Neural cell (in vitro differentiated cells): ENCODE data around the gene ALDH3B2.

Experiments
- EP300 ChIP-seq: fragments of 450-650 bp; conservative IDR thresholded peaks from 2 replicates; pipeline ENCODE4 v1.6.1; 2014; ENCODE audit warnings: antibody characterized with exemption, mild to moderate bottlenecking, moderate library complexity; ENCODE audit not compliant: poor library complexity, severe bottlenecking
- EZH2 ChIP-seq: fragments of 200-600, 300-800 bp; shearing (Covaris generic), sonication (generic); IDR thresholded peaks from 2 replicates; pipeline ENCODE4 v1.6.1; 2014; ENCODE audit warnings: antibody characterized with exemption, low read length, borderline replicate concordance, mild to moderate bottlenecking; ENCODE audit not compliant: insufficient read depth, poor library complexity, severe bottlenecking
- MXI1 ChIP-seq: fragments of 450-650 bp; conservative IDR thresholded peaks from 2 replicates; pipeline ENCODE4 v1.6.1; 2014; ENCODE audit warnings: antibody characterized with exemption, mild to moderate bottlenecking; ENCODE audit not compliant: poor library complexity, severe bottlenecking
- RAD21 ChIP-seq: fragments of 450-650 bp; conservative IDR thresholded peaks from 2 replicates; pipeline ENCODE4 v1.6.1; 2014; ENCODE audit warnings: antibody characterized with exemption, mild to moderate bottlenecking, moderate library complexity
- SMC3 ChIP-seq: fragments of 450-650 bp; conservative IDR thresholded peaks from 2 replicates; pipeline ENCODE4 v1.6.1; 2014; ENCODE audit warnings: antibody characterized with exemption, mild to moderate bottlenecking, moderate library complexity; ENCODE audit not compliant: poor library complexity
- TAF1 ChIP-seq: IDR thresholded peaks from 2 replicates; pipeline ENCODE4 v1.6.1; 2012; ENCODE audit warnings: low read depth
- TF ChIP-seq, protein P1 (sequence below): fragments of 450-650 bp; IDR thresholded peaks from 2 replicates; pipeline ENCODE4 v1.5.1; 2014; ENCODE audit warnings: antibody characterized with exemption, mild to moderate bottlenecking, moderate library complexity; ENCODE audit not compliant: poor library complexity, severe bottlenecking
- TF ChIP-seq, protein P2 (sequence below): IDR thresholded peaks from 2 replicates; pipeline ENCODE4 v1.6.1; 2012; ENCODE audit warnings: borderline replicate concordance

DNA sequence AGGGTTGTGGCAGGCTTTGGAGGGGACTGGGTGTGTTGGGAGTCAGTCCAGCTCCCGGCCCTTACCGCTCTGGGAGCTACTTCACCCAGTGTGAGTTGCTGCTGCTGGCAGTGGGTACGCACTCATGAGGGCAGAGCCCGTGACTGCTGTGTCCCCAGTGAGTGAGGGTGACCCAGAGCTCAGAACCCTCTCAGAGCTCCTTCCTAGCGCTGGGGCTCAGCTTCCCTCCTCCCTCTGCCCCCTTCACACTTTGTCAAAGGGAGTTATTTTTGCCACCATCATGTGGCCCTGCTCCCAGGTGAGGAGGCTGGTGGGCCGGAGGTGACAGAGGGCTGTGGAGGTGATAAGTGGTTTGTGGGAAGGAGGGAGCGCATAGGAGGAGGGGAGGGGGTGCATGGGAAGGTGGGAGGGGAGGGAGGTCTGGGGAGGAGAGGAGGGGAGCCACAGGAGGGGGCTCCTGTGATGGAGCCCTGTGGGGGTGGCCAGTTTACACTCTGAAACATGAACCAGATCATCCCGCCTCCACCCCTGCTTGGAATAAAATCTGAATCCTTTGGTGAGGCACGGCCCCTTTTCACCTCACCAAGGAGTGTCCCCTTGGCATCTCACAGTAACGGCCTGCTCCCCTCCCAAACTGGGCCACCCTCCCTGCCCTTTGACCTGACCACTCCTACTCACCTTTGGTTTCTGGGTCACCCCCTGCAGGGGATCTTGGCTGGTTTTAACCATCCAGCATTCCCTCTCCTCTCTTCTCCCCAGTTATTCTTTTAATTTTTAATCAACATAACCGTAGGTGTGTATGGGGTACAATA lies 57.8 kb downstream of the ALDH3B2 start:
- no peak for TF ChIP-seq EZH2
- TF ChIP-seq, protein P1, sequence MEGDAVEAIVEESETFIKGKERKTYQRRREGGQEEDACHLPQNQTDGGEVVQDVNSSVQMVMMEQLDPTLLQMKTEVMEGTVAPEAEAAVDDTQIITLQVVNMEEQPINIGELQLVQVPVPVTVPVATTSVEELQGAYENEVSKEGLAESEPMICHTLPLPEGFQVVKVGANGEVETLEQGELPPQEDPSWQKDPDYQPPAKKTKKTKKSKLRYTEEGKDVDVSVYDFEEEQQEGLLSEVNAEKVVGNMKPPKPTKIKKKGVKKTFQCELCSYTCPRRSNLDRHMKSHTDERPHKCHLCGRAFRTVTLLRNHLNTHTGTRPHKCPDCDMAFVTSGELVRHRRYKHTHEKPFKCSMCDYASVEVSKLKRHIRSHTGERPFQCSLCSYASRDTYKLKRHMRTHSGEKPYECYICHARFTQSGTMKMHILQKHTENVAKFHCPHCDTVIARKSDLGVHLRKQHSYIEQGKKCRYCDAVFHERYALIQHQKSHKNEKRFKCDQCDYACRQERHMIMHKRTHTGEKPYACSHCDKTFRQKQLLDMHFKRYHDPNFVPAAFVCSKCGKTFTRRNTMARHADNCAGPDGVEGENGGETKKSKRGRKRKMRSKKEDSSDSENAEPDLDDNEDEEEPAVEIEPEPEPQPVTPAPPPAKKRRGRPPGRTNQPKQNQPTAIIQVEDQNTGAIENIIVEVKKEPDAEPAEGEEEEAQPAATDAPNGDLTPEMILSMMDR = no peak
- TF ChIP-seq, protein P2, sequence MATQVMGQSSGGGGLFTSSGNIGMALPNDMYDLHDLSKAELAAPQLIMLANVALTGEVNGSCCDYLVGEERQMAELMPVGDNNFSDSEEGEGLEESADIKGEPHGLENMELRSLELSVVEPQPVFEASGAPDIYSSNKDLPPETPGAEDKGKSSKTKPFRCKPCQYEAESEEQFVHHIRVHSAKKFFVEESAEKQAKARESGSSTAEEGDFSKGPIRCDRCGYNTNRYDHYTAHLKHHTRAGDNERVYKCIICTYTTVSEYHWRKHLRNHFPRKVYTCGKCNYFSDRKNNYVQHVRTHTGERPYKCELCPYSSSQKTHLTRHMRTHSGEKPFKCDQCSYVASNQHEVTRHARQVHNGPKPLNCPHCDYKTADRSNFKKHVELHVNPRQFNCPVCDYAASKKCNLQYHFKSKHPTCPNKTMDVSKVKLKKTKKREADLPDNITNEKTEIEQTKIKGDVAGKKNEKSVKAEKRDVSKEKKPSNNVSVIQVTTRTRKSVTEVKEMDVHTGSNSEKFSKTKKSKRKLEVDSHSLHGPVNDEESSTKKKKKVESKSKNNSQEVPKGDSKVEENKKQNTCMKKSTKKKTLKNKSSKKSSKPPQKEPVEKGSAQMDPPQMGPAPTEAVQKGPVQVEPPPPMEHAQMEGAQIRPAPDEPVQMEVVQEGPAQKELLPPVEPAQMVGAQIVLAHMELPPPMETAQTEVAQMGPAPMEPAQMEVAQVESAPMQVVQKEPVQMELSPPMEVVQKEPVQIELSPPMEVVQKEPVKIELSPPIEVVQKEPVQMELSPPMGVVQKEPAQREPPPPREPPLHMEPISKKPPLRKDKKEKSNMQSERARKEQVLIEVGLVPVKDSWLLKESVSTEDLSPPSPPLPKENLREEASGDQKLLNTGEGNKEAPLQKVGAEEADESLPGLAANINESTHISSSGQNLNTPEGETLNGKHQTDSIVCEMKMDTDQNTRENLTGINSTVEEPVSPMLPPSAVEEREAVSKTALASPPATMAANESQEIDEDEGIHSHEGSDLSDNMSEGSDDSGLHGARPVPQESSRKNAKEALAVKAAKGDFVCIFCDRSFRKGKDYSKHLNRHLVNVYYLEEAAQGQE = no peak
- no peak for TF ChIP-seq TAF1
- TF ChIP-seq EP300 = no peak
- TF ChIP-seq RAD21 = no peak
- no peak for TF ChIP-seq SMC3
- no peak for TF ChIP-seq MXI1
